HG02588 (cell line): ENCODE measurements around the gene MON2.

ENCODE experiments used
- ATAC-seq: cut with Tn5 transposase; IDR thresholded peaks from one replicate; pipeline ENCODE4 v1.9.1; 2021; ENCODE audit warnings: mild to moderate bottlenecking, moderate library complexity; ENCODE audit not compliant: unreplicated experiment

The MON2 gene

DNA sequence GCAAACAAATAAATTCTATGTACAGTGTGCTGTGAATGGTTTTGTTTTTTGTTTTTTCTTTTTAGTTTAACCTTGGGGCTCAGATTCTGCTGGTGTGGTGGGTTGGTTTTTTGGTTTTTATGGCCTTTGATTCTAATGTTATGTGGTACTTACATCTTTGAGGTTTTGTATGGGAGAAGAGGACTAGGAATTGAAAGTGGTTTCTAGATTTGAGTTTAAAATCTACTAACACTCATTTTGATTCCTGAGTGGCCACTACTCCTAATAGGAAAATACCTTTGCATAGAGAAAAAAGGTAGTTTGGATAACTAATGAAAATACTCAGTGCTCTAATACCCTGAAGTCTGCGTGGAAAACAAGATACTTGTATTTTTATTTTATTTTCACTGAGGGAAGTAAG is 137.7 kb downstream of the MON2 start:
- ATAC-seq = no peak

DNA sequence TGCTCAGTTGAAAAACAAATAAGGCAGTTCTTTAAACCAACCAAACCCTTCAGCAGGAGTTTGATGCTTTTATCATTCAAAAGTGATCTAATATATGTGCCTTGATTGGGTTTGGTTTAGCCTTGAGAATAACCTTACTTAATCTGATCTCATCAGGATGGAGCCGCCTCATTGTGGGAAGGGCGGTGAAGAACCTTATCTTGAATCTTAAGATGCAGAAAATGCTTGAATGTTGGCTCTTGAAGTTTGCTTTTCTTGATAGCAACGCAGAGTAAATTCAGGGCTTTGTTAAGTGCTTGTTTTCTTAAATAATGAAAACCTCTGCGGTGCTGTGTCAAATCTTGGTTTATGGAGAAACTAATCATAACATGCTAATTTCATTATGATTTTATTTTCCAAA is 138.2 kb downstream of the MON2 start:
- no peak for ATAC-seq

DNA sequence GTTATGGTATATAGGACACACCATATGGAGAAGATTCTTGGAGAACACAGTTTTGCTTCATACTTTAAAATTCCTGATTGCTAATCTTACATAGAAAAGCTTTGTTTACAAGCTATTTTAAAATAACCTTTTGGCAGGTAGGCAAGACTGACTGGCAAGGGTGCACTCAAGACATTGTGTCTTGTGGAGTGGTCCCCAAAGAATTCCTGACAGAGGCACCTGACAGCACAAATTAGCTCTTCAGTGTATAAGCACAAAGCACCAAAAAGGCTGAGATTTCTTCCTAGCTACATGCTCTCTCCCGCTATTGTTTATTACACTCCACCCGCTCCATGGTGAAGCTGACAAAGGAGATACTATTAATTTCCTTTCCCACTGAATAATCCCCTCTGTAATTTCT is 139.4 kb downstream of the MON2 start:
- ATAC-seq = no peak

DNA sequence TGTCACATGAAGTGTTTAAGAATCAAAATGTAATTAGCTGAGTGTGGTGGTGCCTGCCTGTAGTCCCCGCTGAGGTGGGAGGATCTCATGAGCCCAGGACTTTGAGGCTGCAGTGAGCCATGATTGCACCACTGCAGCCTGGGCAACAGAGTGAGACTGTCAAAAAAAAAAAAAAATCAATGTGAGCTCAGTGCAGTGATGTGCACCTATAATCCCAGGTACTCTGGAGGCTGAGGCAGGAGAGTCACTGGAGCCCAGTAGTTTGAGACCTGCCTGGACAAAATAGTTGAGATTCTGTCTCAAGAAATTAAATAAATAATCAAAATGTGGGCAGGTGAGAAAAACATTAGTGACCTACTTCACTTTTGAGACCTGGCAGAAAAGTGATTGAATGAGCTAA is 140.0 kb downstream of the MON2 start:
- ATAC-seq = no peak

DNA sequence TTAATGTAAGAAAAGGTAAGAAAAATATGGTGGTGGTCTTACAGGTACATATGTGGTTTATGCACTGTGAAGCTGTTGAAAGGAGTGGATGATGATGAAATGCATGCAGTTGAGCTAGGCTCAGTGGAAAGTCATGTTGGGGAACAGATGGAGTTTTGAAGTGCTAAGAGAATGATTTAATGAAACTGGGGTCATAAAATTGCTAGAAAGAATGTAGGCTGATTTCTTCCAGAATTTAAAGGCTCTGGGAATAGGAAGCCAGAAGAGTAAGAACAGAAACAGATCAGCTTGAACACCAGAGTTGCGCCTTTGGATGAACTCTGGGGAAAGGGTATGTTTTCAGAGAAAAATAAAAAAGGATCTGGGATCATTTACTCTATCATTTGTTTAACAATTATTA is 146.5 kb downstream of the MON2 start:
- ATAC-seq = no peak

DNA sequence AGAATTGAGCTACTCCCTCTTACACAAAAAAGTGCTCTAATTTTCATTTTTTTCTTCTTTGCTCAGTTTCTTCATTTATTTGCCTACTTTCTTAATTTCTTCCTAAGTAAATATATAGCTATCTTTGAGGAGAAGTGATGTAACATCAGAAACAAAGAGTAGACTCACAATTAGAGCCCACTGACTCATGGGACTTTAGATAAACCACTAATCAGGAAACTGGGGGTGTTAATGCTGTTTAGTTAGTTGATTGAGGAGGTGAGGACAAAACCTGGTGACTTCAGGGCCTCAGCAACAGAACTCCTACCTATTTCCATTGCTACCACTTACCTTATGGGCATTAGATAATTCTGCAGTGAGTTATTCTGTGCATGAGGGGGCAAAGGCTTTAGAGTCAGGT is 151.7 kb downstream of the MON2 start:
- ATAC-seq = no peak

DNA sequence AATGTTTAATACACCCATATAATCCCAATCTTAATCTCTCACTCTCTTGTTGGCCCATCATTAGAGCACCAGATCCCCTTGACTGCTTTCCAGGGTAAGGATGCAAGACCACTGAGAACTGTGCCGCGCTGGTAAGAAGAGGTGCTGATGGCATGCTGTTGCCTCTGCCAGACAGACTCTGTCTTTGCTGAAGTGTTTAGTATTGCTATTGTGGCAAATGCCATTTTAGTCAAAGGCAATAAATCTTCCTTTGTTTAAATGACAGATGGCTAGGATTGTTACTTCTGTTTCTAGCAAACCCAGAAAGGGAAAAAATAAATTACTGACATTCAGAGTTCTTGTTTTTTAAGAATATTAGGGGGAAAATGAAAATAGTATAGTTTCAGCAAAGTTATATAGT is 152.3 kb downstream of the MON2 start:
- no peak for ATAC-seq

DNA sequence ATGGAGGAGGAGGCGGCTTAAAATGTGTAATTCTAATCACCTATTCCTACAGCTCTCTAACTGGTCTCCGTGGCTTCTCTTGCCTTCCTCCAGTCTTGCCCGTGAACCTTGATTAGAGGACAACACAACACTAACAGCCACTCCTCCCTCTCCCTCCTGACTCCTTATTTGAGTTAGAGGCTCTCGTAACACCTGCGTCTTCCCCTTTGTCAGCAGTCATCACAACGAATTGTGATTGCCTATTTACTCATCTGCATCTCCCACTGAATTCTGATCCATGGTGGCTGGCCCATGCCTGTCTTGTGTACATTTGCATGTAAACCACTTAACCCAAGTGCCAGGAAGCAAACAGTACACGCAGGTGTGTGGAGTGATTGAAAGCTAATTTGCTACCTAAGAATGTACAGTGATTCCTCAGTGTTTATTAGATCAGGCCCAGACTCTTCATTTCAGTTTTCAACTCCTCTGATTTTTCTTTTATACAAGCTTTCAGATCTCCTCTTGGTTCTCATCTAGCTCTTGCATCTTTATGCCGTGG is 154.5 kb downstream of the MON2 start:
- no peak for ATAC-seq

DNA sequence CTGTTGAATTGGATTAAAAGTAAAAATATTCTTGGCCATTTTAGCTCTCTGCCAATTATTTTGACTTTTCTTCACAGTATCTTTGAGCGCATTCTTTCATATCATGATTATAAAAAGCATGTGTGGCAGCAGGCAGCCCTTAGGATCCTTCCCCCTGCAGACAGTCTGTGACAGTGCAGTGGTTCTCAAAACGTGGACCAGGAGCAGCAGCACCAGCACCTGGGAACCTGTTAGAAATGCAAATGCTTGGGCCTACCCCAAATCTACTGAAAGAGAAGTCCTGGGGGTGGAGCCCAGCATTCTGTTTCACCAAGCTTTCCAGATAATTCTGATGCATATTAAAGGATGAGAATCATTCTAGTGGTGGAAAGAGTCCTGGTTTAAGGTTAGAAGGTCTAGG is 155.6 kb downstream of the MON2 start:
- ATAC-seq = no peak

DNA sequence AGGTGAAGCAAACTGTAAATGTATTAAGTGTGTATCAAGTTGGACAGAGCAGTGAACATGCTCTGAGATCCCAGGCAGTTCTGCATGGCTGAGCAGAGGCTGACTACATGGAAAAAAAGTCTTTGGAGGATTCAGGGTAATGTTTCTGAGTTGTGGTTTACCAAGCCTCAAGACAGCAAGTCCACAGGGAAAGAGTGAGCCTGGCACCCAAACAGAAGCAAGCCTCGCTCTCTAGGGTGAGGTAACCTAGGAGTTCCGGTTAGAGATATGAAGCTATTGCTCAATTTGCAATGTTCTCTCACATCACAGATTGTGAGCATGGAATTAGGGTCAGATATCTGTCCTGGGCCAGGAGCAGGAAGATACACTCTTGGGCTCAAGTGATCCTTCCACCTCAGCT is 158.6 kb downstream of the MON2 start:
- ATAC-seq = no peak

DNA sequence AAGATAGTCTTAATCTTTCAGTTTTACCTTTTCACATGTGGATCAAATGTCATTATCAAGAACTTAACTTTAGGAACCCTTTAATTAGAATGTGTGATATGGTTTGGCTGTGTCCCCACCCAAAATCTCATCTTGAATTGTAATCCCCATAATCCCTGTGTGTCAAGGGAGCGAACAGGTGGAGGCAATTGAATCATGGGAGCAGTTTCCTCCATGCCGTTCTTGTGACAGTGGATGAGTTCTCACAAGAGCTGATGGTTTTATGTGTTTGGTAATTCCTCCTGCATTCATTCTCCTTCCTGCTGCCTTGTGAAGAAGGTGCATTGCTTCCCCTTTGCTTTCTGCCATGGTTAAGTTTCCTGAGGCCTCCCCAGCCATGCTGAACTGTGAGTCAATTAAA is 160.6 kb downstream of the MON2 start:
- ATAC-seq = no peak

DNA sequence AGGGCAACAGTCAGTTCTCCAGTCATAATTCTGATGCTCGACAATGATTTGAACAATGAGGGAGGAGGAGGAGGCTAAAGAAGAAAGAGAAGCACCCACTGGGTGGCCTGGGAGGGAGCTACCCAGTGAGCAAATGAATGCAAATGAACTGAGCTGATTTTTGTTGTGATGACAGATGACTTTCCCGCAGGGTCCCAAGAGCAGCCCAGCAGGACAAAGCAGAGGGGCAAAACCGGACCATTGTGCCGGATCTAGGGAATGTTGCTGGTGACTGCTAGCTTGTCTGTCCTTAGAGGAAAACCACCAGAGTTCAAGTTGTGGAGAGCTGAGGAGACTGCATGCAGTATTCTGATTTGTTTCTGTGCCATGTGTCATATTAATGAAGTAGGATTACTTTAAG is 162.8 kb downstream of the MON2 start:
- ATAC-seq = no peak

DNA sequence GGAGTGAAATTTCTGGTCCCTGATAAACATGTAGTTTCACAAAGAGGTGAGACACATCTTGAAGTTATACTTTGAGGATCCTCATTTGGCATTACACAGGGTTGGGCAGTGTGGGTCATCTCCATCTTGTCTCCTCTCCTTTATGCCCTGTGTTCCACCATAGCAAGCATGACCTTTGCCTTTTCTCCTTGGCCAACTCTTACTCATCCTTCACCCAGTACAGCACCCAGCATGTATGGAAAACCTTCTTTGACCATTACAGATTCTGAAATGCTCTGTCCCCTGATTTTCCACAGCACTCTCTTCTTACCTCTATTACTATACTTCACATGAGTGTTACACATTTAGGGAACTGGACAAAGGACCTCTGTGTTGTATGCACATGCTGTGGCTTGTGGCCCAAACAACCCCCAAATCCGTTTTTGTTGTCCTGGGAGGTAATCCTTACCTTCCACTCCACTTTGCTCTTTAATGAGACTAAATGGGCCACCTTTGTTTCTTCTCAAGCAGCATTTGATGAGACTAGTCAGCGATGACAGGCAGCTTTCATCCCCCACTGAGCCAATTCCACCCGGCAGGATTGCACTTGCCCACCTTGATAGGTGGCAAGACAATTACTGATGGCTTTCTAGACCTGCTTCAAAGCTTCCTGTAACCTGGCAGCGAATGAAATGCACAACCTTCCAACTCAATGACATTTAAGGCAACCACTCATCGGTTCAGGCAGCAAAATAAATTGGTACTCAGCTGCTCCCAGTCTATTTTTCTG is 163.5 kb downstream of the MON2 start:
- no peak for ATAC-seq

DNA sequence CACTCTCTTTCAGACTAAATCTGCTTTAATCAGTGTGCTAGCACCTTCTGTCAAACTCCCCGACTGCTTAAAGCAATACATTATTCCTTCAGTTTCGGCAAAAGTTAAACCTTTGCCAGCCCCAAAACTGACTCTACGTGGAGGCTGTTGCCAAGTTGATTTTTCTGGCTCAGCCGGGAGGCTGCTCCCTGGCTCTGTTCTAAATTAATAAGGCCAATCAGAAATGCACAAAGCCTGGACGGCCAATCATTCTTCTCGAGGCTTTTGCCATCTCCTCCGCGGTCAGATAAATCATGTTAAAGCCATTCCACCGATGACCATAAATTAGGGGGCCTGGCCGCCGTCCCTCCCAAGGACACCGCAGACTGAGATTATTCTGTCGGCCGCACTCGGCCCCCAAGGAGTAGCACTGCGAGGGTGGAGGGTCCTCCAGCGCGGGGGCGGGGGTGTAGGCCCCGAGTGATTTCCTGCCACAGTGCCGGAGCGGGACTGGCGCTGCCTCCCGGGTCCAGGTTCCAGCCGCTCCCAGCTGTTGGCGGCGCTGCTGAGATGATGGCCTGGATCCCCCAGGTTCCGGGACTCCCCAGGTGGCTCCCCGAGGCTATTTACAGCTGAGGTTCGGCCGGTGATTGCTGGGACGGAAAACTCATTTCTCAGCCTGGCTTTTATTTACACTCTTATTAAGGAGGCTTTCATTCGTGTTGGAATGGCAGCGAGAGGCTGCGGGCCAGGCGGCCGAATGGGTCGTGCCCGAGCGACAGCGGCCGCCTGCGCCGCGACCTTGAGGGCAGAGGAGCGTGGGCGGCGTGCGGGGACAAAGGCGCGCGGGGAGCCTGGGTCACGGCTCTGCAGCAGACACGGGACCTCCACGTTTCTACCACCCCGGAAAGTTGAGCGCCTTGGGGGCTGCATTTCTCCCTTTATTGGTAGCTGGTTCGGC is 165.1 kb downstream of the MON2 start:
- ATAC-seq = peak; percentile 73

DNA sequence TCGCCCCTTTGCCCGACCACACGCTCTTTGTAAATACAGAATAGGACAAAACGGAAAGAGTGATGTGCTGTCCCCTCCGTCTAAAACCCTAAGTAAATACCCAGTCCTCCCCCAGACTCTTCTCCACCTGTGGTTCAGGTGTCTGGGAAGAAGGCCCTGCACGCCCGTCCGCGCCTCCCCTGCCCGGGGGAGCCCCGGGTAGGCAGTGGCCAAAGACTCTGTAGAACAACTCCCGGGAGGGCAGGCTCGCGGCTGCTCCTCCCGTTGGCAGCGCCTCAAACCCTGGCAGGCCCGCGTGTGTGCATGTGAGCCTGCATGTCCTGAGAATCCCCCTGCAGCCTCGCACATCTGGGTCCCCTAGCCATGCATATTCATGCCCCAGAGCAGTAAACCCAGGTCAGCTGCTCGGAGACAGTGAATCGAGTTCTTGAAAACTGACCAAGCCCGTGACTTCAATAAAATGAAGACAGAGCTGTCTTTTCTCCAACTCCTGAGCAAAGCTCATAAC is 165.8 kb downstream of the MON2 start:
- peak; percentile 40 for ATAC-seq

DNA sequence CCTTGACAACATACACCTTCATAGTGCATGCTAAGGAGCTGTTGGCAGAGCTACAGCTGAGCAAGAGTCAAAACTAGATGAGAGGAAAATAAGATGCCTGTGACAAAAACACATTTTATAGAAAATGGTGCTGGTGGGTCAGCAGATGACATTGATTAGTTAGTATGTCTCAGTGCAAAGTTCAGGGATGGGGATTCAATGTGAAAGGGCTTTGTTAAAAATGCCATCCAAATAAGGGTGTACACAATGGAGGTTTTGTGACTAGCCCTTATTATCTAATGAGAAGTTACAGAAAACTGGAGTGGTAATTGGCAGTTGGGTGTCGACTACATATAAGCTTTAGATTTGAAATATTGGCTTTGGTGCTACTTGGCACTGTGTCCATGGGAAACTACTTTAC is 169.0 kb downstream of the MON2 start:
- ATAC-seq = no peak

DNA sequence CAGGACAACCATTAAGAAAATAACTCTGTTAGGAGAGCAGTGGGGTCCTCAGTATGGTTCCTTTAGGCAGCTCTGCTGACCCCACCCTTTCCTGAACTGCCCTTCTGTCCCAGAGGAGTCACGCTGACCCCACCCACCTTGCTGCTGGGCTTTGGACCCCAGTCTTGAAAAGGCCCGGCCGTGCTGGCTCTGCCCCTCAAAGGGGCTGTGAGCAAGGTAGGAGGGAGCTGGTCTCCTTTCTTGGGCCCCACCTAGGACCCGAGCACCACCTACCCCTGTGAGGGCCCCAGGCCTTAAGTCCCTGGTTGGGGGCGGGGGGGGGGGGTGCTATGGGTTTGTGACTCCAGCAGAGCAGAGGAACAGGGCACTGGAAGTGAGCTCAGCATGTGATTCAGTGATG is 171.1 kb downstream of the MON2 start:
- ATAC-seq = no peak

DNA sequence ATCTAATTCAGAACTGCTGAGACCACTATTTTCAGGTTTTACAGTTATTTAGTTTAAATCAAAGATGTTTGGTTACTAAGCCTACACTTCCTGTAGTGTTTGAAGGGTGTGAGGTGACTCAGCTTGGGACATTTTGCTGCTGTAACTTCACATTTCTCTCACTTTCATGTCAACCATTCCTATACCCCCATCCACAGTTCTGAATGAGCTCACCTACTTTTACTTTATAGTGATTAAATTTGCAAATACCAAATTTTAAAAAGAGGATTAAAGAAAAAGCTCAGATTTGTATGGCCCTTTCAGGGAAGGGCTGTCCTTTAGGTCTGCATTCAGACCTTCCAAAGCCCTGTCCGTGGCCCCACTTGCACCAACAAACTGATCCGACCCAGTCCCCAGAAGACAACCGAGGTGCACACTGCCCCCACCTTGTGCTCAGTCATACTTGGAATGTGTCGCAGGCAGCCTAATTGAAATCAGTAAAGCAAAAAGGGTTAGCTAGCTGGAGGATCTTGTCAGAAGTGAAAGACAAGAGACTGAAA is 174.4 kb downstream of the MON2 start:
- ATAC-seq = peak; percentile 88

DNA sequence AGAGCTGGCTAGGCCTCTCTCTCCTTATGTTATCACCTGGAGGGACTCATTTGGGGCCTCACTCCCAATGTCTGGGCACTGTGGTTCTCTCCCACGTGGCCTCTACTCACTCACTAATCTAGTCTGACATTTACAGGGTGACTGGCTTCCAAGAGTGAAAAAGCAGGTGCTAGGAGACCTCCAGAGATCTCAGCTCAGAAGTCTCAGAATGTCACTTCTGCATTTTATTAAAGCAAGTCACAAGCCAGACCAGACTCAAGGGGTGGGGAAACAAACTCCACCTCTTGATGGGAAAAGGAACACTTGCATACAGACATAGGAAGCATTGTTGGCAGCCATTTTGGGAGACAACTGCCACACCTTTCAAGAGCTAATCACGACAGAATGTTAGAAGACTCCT is 175.9 kb downstream of the MON2 start:
- no peak for ATAC-seq

DNA sequence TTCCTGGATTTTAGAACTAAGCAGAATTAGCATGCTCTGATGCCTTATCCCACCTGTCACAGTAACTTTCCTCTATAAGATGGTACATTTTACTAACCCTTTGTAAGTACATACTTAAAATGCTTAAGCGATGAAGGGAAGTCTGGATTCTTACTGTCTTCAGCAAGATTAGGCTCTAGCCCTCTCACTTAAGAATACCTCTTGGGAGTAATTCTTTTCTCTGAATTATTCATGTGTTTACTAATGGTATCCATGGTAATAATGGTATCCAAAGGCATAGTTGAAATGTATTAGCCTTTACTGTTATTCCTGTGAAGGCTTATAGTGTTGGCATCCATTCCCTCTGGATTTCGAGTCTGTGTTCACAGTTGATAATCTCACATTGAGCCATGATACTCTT is 176.9 kb downstream of the MON2 start:
- no peak for ATAC-seq

DNA sequence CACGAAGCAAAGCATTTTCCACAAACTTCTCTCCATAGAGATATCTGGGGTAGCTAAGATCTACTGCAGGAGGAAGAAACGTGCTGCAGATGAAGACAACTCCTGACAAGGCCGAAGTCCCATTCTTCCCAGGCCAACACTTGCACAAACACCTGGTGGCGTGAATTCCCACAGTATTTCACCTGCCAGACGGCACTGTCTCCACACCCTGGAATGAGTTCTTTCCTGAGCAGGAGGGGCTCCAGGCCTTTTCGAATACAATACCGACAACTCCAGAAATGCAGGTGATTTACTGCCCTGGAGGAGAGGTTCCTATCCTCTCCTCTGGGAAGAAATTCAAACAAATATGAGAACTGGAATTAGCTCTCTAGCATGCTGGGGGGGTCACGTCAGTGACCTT is 179.9 kb downstream of the MON2 start:
- ATAC-seq = no peak
